ENCODE data around the gene MS4A14.

- TF ChIP-seq EP300 (IDR thresholded peaks at IDR 0.05) (no peak), CTCF (IDR thresholded peaks at IDR 0.05) (no peak), POLR2A (IDR thresholded peaks at IDR 0.05) (no peak), POLR2AphosphoS5 (IDR thresholded peaks at IDR 0.05) (no peak)
Observed at GRCh38 chr11:60457576-60457975, 61.3 kb downstream of the MS4A14 start.
